ENCODE data around the gene TLE4. TPM values are rescaled to one million over a fixed set of nuclear protein-coding genes. Genes with fewer than 3 reads are reported as not detected.

TLE4 gene
- total and polyA plus RNA-seq, 2 of the 13 experiments (the other 11 are each of a cell fraction or from before 2014, with no cell fraction given): 2.0 to 2.3 TPM

DNA sequence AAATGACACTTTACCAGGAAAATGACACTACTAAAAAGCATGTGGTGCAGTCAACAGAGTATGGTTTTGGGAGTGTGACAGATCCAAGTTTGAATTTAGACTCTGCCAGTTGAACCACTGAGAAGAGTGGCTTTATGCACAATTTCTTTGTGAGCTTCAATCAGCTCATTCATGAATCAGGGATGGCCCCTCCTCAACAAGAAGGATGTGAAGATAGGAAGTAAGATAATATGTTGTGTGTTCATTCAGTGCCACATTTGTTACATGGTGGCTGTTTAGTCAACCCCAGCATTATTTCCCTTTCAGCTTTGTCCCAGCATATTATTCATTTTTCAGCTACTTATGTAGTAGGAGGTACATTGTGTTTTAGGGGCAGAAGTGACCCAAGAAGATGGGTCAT lies 140.1 kb downstream of the TLE4 start (continued):
- TF ChIP-seq, protein P1, sequence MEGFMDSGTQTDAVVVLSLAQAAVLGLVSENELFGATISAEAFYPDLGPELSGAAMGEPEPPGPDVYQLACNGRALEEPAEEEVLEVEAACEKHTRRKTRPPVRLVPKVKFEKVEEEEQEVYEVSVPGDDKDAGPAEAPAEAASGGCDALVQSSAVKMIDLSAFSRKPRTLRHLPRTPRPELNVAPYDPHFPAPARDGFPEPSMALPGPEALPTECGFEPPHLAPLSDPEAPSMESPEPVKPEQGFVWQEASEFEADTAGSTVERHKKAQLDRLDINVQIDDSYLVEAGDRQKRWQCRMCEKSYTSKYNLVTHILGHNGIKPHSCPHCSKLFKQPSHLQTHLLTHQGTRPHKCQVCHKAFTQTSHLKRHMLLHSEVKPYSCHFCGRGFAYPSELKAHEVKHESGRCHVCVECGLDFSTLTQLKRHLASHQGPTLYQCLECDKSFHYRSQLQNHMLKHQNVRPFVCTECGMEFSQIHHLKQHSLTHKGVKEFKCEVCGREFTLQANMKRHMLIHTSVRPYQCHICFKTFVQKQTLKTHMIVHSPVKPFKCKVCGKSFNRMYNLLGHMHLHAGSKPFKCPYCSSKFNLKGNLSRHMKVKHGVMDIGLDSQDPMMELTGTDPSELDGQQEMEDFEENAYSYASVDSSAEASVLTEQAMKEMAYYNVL (CRISPR knock-in tag; IDR thresholded peaks at IDR 0.05; ENCODE audit: borderline replicate concordance): no peak
- TF ChIP-seq MAFK (conservative IDR thresholded peaks at IDR 0.05 in 1 of 2, IDR thresholded peaks at IDR 0.05 in 1 of 2; ENCODE audit: low read length in 2 of 2) (no peak), ZSCAN9 (CRISPR knock-in tag; IDR thresholded peaks at IDR 0.05; ENCODE audit: borderline replicate concordance) (no peak), CBFB (CRISPR knock-in tag; IDR thresholded peaks at IDR 0.05) (no peak), RBFOX2 (IDR thresholded peaks at IDR 0.05; ENCODE audit: low read depth, low read length) (no peak)

DNA sequence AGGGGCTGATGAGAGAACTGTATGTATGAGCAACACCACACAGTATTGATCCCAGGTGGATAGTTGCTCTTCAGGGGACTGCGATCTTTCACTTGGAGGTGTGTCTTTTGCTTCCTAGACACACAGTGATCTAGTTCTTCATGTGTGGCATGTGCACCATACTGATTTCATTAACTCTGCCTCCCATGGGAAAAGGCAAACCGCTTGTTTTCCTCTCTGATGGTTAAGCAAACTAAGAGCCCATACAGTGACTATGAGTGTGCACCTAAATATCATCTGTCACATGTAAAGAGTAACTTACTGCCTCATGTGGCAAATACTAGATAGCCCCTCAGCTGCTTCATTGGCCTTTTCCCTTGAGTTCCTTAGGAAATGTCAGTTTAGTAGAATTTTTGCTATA lies 147.3 kb downstream of the TLE4 start:
- H3K27me3 ChIP-seq (ENCODE audit: control insufficient read depth in 1 of 2, insufficient read depth in 2 of 2, low read length in 2 of 2): no peaks in the 10 kb centered on the region
- H3K36me3 ChIP-seq (replicated peaks in 1 of 2; ENCODE audit: control insufficient read depth in 1 of 2, insufficient read depth in 2 of 2, low read length in 2 of 2): no peaks in the 10 kb centered on the region
- WGBS (ENCODE audit: low lambda C conversion rate): 62% methylated on average over 2 of the region's 2 CpGs
- no peak overlapping the region for H2AFZ ChIP-seq (ENCODE audit: low read length)
- ChIA-PET POLR2A (no interaction called here), CTCF (ENCODE audit: low intra/inter-chr PET ratio, low total read pairs) (no interaction called here)
- peaks cover 75% of the 10 kb centered on the region for H3K9me3 ChIP-seq (ENCODE audit: low read length)
- in situ Hi-C loops (cut with HindIII; ENCODE audit: extremely low pct_ligation_motif_present, low pct_unique_long_range_greater_than_20kb): no loop called here
- H3K4me1 ChIP-seq (ENCODE audit: insufficient read depth, low read length): no peaks in the 10 kb centered on the region
- no peaks in the 10 kb centered on the region for H4K20me1 ChIP-seq (ENCODE audit: insufficient read depth, low read length)
- H3K79me2 ChIP-seq (ENCODE audit: insufficient read depth, low read length): no peaks in the 10 kb centered on the region
- FAIRE-seq (no peak), ATAC-seq (no peak), DNase-seq (ENCODE audit: low spot score) (no peak)
- H3K4me3 ChIP-seq (replicated peaks in 1 of 3; ENCODE audit: insufficient read depth in 1 of 3, low read depth in 2 of 3, low read length in 3 of 3): no peak overlapping the region
- no peak overlapping the region for H3K9ac ChIP-seq (ENCODE audit: insufficient read depth, low read depth, low read length)
- intact Hi-C loops (cut with micrococcal nuclease; ENCODE audit: unreplicated experiment): no loop called here
- no TSS peak for BruUV-seq (replicated peaks)
- no peak overlapping the region for H3K4me2 ChIP-seq (ENCODE audit: low read depth, low read length)
- H3K27ac ChIP-seq (ENCODE audit: extremely low read length, insufficient read depth, low read length): no peak overlapping the region
- TF ChIP-seq ZNF296 (CRISPR knock-in tag; conservative IDR thresholded peaks at IDR 0.05) (no peak), ZSCAN12 (CRISPR knock-in tag; IDR thresholded peaks at IDR 0.05) (no peak), HCFC1 (IDR thresholded peaks at IDR 0.05; ENCODE audit: low read depth, low read length) (no peak), ZNF720 (CRISPR knock-in tag; IDR thresholded peaks at IDR 0.05) (no peak), KLF9 (CRISPR knock-in tag; IDR thresholded peaks at IDR 0.05; ENCODE audit: low read depth) (no peak)
- TF ChIP-seq, protein P2, sequence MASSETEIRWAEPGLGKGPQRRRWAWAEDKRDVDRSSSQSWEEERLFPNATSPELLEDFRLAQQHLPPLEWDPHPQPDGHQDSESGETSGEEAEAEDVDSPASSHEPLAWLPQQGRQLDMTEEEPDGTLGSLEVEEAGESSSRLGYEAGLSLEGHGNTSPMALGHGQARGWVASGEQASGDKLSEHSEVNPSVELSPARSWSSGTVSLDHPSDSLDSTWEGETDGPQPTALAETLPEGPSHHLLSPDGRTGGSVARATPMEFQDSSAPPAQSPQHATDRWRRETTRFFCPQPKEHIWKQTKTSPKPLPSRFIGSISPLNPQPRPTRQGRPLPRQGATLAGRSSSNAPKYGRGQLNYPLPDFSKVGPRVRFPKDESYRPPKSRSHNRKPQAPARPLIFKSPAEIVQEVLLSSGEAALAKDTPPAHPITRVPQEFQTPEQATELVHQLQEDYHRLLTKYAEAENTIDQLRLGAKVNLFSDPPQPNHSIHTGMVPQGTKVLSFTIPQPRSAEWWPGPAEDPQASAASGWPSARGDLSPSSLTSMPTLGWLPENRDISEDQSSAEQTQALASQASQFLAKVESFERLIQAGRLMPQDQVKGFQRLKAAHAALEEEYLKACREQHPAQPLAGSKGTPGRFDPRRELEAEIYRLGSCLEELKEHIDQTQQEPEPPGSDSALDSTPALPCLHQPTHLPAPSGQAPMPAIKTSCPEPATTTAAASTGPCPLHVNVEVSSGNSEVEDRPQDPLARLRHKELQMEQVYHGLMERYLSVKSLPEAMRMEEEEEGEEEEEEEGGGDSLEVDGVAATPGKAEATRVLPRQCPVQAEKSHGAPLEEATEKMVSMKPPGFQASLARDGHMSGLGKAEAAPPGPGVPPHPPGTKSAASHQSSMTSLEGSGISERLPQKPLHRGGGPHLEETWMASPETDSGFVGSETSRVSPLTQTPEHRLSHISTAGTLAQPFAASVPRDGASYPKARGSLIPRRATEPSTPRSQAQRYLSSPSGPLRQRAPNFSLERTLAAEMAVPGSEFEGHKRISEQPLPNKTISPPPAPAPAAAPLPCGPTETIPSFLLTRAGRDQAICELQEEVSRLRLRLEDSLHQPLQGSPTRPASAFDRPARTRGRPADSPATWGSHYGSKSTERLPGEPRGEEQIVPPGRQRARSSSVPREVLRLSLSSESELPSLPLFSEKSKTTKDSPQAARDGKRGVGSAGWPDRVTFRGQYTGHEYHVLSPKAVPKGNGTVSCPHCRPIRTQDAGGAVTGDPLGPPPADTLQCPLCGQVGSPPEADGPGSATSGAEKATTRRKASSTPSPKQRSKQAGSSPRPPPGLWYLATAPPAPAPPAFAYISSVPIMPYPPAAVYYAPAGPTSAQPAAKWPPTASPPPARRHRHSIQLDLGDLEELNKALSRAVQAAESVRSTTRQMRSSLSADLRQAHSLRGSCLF (CRISPR knock-in tag; IDR thresholded peaks at IDR 0.05; ENCODE audit: borderline replicate concordance): no peak

All from HepG2 (cell line).